GM18511 (cell line): ENCODE results near the gene LGR6.
"Not testable (repeated sequence)": the region's sequence is repeated elsewhere in the genome, so short reads cannot be mapped to it uniquely, and the experiment has no call there.

ENCODE experiments used
- ATAC-seq: cut with Tn5 transposase; IDR thresholded peaks from one replicate; pipeline ENCODE4 v1.9.1; 2021; ENCODE audit warnings: mild to moderate bottlenecking, moderate library complexity; ENCODE audit not compliant: unreplicated experiment

The LGR6 gene

DNA sequence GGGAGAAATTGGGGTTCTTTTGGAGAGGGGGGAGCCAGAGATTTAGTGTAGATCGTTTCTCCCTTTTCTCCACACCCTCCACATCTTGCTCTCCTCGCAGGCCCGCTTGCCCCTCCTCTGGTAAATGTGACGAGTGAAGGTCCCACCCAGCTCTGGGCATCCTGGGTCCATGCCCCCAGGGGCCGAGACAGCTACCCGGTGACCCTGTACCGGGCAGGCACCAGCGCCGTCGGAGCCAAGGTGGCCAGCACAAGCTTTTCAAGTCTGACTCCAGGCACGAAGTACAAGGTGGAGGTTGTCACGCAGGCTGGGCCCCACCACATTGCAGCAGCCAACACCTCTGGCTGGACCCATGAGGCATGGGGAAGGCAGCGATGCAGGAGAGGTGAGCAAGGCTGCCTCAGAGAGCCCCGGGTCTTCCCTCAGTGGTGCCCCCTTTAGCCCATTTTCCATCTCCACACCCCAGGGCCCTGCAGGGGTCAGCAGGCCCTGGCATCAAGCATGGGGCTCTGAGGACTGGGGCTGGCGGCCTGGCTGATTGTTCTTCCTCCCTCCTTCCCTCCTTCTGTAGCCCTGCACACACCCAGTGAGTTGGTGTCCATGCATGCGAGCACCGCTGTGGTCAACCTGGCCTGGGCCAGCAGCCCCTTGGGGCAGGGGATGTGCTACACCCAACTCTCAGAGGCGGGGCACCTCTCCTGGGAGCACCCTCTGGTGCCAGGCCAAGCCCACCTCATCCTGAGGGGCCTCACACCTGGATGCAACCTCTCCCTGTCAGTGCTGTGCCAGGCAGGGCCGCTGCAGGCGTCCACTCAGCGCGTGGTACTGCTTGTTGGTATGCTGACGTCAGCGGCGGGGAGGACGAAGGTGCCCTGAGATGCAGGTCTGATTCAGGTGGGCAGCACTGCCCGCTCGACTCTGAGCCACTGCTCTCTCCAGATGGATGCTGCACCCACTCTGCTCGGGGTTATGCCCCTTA is 16.4 kb upstream of the LGR6 start:
- ATAC-seq = no peak

DNA sequence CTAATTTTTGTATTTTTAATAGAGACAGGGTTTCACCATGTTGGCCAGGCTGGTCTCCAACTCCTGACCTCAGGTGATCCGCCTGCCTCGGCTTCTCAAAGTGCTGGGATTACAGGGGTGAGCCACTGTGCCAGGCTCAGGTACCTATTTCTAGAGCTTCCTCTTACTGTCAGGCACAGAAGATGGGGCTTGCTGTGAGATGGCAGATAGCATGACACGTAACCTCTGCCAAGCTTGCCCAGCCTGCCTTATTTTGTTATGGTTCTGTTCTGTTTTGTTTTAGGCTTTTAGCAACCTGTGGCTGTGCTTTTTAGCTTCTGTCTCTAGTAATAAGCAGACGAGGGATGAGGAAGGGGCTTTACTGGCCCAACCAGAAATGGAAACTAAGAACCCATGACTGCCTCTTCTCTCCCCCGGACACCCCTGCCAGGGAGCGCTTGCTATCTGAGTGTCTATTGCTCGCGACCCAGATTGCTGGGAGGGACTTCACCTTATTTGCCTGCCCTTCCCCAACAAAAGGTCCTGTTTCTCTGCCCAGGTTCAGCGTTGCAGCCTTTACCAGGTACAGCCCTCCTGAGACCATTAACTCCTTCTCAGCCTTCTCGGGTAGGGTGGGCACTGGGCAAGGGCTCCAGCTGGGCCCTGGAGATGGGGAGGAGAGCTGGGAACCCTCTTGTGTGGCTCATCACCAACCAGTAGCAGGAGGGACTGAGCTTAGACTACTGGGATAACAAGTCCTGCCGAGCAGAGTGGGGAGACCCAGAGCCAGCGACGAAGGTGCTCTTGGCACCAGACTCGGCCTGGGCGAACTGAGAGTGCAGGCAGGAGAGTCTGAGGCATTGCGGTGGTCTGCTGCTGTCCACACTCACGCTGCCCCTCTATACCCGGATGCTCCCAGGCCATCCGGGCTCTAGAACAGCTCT is 13.5 kb upstream of the LGR6 start:
- no peak for ATAC-seq

DNA sequence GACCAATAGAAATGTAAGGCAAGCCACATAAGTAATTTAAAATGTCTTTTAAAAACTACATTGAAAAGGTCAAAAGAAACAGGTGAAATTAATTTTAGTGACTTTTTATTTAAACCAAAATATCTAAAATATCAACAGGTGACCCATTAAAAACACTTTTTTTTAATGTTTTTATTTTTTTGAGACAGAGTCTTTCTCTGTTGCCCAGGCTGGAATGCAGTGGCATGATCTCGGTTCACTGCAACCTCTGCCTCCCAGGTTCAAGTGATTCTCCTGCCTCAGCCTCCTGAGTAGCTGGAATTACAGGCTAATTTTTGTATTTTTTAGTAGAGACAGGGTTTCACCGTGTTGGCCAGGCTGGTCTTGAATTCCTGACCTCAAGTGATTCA is 12.9 kb upstream of the LGR6 start:
- not testable (repeated sequence) for ATAC-seq

DNA sequence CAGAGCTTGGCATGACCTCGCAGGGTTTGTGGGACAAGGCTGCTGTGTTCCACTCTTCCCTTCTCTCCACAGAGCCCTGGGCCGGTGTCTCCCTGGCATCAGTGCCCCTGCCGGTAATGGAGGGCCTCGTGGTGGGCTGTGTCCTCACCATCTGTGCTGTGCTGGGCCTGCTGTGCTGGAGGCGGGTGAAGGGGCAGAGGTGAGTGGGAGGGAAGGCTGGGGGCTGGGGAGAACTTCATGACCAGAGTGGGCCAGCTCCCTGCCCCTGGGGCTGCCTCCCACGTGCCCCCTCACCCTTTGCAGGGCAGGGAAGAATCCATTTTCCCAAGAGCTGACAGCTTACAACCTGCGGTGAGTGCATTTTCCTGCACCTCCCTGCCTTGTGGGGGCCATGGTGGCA is 12.0 kb upstream of the LGR6 start:
- ATAC-seq = no peak

DNA sequence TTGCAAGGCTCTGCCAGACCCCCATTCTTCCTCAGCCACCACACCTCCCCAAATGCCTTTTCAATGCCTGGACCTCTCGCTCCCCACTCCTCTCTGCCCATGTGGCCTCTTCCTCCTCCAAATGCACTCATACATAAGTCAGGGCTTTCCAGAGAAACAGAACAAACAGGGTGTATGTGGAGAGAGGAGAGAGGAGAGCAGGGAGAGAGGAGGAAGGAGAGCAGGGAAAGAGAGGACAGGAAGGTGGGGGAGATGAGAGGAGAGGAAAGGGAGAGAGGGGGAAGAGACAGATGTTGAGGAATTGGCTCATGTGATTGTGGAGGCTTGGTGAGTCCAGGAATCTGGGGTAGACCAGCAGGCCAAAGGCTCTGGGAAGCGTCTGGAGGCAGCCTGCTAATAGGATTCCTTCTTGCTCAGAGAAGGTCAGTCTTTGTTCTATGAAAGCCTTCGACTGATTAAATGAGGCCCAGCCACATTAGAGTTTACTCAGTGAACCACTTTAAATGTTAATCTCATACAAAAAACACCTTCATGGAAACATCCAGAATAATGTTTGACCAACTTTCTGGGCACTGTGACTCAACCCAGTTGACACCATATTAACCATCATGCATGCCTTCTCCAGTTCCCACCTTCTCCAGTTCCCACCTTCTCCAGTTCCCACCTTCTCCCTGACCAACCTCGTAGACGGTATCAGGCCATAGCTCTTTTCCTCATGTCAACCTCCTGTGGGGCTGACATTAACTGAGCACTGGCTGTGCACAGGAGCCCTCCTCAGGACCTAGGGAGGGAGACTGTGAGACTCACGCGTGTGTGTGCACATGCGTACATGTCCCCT is 11.3 kb upstream of the LGR6 start:
- ATAC-seq = no peak

DNA sequence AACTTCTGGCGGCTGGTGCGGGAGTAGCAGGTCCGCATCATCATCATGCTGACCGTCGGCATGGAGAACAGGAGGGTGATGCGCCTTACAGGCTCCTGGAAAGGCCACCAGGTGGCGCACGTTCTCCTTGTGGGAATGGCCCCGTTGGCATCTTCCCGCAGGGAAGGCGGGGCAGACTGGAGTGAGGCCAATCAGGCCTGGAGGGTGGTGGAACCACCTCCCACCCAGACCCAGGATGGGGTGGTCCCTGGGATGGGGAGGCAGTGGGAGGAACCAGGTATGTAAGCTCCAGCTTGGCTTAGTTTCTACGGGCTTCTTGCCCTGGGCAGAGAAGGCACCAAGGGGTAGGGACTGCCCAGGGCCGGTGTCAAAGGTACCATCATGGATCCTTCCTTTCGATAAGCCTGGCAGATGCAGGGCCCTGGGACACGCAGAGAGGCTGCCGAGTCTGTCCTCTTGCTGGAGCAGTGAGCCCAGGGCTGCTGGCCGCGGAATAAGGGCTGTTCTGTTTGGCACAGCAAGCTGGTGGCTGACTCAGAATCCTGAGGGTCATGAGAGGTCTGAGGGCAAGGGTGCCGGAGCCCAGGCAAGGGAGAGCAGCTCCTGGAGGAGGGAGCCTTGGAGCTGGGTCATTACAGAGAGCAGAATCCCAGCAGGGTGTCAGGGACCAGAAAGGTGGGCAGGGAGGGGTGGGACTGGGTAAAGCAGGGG is 8.7 kb upstream of the LGR6 start:
- no peak for ATAC-seq

DNA sequence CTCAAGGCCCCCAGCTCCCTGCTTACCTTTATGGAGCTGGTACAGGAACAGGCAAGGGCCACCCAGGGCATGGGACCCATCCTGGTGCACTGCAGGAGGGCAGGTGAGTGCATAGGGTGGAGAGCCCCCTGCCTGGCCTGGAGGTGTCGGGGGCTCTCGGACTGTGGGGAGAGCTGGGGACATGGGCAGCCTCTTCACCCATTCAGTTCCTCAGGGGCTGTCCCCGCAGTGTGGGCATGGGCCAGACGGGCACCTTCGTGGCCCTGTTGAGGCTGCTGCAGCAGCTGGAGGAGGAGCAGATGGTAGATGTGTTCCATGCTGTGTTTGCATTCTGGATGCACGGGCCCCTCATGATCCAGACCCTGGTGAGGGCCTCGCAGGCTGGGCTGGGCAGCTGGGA is 7.3 kb upstream of the LGR6 start:
- ATAC-seq = no peak

DNA sequence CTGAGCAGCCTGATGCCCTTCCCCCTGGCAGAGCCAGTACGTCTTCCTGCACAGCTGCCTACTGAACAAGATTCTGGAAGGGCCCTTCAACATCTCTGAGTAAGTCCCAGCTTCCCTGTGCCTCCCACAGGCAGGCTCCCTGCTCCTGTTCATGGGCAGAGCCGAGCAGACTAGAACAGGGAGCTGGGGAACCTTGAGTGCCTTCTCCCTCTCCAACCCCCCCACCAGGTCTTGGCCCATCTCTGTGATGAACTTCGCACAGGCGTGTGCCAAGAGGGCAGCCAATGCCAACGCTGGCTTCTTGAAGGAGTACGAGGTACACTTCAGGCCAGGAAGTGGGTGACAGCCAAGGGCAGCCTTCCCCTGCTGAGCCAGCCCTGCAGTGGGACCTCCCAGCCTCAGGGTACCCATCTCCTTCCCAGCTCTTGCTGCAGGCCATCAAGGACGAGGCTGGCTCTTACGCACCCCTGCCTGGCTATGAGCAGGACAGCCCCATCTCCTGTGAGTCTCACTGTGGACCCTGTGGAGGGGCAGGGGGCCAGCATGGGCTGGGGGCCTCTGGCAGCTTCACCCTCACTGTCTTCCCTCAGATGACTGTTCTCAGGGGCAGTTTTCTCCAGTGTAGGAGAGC is 6.4 kb upstream of the LGR6 start:
- no peak for ATAC-seq

- ATAC-seq = no peak
Observed at GRCh38 chr1:202187697-202188407, 5.7 kb upstream of the LGR6 start.

DNA sequence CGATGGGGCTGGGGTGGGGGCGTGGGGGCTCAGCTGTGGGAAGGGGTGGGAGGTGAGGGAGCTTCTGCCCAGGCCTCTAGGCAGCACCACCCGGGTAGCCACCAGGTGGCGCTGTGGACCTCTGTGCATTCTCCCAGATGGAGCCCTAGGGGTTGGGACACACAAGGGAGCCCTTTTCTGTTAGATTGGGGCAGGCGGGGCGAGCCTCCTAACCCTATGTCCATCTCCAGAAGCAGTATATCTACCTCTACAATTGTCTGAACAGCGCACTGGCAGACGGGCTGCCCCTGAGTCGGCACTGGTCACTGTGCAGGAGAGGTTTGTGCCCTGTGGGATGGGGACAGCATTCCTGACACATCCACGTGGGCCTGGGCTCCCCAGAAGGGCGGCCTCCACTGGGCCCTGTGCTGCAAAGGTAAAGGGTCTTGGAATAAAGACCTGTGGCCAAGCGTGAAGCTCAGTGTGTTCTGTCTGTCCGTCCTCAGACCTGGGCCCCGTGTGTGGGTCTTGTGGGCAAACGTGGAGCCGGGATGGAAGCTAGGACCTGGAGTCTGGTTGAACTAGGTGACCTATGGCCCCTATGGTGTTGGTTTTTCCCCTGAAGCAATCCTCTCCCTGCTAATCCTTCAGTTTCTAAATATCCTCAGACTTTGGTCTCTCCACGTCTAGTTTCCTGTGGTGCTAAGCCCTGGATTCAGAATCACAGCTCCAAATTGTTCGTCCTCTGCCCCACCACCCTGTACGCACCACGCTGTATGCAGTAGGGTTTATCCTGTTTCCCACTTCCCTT is 4.4 kb upstream of the LGR6 start:
- no peak for ATAC-seq

DNA sequence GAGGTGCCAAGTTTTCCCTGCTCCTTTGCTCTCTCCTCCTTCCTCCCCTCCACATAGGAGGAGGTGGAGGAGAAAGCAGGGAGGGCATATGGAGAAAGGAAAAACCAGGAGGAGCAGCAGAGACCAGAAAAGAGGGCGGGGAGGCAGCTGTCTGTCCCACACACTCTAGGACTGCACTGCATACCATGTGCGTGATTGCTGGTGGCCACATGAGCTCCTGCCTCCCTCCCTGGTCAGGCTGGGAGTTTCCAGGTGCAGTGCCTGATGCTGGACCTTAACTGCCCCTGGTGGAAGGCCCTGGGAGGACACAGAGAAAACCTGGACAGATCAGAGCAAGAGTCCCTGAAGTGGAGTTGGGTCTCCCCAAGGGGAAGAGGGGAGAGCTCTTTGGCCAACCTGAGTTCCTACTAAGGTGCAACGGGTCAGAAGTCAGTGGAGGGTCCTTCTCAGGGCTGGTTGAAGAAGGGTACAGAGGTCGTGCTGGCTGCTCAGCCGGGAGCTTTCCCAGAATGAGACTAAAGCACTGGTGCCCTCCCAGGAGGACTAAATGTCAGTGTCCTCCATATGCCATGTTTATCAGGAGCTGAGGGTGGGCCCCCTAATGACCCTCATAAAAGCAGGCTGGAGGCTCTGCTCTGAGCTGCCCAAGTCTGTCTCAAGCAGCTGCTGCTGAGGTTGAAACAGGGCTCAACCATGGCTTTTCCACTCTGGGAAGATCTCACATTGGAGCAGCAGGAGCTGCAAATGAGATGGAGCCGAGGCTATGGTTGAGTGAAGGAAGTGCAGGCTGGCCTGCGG is 3.5 kb upstream of the LGR6 start:
- no peak for ATAC-seq

DNA sequence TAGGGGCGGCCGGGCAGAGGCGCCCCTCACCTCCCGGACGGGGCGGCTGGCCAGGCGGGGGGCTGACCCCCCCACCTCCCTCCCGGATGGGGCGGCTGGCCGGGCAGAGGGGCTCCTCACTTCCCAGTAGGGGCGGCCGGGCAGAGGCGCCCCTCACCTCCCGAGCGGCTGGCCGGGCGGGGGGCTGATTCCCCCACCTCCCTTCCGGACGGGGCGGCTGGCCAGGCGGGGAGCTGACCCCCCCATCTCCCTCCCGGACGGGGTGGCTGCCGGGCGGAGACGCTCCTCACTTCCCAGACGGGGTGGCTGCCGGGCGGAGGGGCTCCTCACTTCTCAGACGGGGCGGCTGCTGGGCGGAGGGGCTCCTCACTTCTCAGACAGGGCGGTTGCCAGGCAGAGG is 2.2 kb upstream of the LGR6 start:
- ATAC-seq = not testable (repeated sequence)

- ATAC-seq = peak; percentile 51
Observed at GRCh38 chr1:202192770-202193613, 607 bp upstream of the LGR6 start.

GRCh38 chr1:202194328-202194648 is 689 bp downstream of the LGR6 start:
- no peak for ATAC-seq

- ATAC-seq = no peak
Observed at GRCh38 chr1:202197653-202198365, 4.2 kb downstream of the LGR6 start.

- ATAC-seq = no peak
Observed at GRCh38 chr1:202198366-202198724, 4.7 kb downstream of the LGR6 start.
